Measurements from ENCODE around the gene ZNF682.
A peak's percentile ranks its signal among the peaks of the same experiment; 100 is the strongest.
"Not testable (repeated sequence)": the region's sequence is repeated elsewhere in the genome, so short reads cannot be mapped to it uniquely, and the experiment has no call there.

Gene ZNF682

DNA sequence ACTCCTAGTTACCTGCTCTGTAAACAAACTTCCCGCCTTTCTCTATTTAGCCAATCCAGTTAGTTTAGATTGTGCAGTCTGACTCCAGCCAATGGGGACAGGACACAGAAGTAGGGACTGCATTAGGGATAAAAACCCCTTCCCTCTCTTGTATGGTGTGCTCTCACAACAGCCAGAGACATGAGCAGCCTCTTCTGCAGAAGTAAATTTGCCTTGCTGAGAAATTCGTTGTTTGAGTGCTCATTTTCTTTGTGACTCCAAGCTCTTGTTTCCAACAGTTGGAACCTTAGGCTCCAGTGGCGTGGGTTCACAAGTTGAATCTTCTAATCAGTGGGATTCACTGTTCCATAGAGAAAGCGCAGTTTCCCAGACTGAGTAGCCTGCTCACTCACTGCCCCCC is 72.4 kb downstream of the ZNF682 start:
- DNase-seq: no peak

DNA sequence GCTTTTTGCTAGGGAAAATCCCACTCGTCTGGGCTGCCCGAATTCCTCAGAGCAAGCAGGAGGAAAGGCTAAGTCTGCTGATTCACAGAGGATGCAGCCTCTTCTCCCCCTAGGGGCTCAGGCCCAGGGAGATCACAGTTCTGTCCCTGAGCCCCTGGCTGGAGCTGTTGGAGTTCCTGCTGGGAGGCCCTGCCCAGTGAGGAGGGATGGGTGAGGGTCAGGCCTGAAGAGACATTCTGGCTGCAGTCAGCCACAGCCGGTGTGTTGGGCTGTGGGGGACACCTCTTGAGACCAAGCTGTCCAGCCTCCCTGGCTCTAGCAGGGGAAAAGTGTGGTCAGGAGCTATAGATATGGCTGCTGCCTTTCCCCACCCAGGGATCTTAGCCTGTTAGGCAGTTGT is 73.2 kb downstream of the ZNF682 start:
- not testable (repeated sequence) for DNase-seq

DNA sequence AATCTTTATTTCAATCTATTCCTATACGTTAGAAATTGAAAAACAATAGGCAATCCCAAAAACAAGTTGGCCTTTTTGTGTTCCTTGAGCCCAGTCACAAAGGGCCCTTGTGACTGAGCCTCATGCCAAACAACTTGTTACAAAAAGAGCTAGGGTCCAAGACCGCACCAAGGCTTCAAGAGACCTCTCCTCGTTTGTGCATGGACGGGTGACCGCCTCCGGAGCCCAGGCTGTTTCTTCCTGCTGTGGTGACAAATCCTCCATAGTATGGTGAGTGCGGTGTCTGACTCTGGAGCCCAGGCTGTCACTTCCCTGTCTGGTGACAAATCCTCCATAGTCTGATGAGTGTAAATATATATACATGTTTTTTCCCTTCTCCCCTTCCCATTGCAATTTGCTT is 74.9 kb downstream of the ZNF682 start:
- no peak for DNase-seq

DNA sequence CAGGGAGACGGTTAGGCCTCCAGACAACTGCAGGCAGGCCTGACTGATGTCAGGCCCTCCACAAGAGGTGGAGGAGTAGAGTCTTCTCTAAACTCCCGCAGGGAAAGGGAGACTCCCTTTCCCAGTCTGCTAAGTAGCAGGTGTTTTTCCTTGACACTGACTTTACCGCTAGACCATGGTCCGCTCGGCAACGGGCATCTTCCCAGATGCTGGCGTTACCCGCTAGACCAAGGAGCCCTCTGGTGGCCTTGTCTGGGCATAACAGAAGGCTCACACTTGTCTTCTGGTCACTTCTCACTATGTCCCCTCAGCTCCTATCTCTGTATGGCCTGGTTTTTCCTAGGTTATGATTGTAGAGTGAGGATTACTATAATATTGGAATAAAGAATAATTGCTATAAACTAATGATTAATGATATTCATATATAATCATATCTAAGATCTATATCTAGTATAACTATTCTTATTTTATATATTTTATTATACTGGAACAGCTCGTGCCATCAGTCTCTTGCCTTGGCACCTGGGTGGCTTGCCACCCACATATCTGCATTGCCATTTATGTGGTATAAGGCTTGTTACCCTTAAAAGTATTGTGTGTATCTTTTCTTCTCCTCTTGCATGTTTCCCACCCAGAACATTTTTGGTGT is 80.0 kb downstream of the ZNF682 start:
- DNase-seq: peak; percentile 65

DNA sequence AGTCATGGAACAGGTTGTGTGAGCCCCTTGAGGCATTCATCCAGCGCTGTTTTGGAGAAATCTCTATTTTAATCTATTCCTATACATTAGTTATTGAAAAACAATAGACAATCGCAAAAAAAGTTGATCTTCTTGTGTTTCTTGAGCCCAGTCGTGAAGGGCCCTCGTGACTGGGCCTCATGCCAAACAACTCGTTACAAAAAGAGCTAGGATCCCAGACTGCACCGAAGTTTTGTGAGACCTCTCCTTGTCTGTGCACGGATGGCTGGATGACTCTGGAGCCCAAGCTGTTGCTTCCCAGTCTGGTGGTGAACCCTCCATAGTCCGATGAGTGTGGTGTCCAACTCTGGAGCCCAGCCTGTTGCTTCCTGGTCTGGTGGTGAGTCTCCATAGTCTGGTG is 81.5 kb downstream of the ZNF682 start:
- DNase-seq: not testable (repeated sequence)

DNA sequence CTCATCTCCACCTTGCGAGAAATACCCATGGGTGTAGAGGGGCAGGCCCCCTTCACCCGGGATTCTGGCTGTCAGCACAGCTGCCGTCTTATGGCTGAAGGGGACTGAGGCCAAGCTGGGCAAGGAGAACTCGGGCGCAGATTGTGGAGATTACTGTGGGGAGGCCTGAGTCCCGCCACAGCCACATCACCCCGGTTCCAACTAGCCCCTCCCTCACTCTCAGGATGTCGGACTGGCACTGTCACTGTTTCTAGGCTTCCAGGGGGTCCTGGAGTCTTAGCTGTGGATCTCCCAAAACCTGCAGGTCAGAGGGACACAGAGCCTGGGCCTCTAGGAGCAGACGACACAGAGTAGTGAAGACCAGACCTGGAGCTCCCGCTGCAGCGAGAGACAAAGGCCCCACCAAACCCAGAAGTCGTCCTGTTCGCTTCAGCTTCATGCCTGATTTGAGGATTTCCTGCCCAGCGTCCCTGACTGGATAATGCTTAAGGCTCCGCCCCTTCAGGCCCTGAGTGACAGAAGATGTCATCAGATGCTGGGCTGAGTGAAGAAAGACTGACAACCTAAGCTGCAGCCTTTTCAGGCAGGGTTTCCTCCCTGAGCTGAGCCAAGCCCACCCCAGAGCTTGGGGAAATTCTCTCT is 82.8 kb downstream of the ZNF682 start:
- no peak for DNase-seq

DNA sequence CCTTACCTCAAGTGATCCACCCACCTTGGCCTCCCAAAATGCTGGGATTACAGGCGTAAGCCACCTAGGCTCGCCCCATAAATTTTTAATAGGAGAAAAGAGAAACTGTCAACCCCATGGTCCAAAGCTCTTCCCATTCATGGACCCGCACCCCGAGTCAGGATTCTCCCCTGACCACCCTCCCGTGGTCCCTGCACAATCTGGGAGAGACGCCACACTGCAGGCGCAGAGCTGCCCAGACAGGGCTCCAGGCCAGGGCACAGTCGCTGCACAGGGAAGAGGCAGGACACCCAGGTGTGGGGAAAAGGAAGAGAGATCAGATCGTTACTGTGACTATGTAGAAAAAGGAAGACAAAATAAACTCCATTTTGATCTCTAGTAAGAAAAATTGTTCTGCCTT is 84.1 kb downstream of the ZNF682 start:
- DNase-seq: no peak
